SIG-M5 treated with dmso at 0.1 percent for 504 hours (cell line): ENCODE results near the gene NIN.
A peak's percentile ranks its signal among the peaks of the same experiment; 100 is the strongest.

Experiments used
- DNase-seq: peaks from one replicate; lab custom pipeline; 2025; ENCODE audit not compliant: unreplicated experiment; lab: John Stamatoyannopoulos, UW

The NIN gene

DNA sequence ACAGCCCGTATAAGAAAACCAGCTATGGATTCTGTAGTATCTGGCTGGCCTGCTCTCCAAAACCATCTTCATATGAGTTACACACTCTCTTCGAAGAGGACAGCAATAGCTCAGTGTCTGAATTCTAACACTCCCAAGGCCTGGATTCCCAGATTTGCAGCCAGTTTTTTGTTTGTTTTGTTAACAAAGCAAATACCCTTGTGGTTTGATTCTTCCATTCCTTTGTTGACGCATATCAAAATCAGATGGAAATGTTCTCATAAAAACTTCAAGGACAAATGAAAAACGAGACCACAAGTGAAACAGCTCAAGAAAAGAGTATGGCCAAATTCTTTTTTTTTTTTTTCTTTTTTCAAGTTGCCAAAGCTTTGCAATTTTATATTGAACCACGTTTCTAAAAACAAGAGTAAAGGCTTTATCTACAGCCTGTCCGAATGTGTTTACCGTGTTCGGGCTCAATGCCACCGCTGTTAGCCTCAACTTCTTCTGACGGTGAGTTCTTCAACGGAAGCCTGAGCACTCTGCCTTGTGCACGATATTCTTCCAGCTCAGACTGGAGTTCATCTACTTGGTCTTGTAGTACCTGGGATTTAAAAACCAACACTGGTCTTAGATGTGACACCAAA lies 67.5 kb downstream of the NIN start:
- no peak for DNase-seq

- no peak for DNase-seq
Measured at GRCh38 chr14:50762931-50763300, 68.0 kb downstream of the NIN start.

DNA sequence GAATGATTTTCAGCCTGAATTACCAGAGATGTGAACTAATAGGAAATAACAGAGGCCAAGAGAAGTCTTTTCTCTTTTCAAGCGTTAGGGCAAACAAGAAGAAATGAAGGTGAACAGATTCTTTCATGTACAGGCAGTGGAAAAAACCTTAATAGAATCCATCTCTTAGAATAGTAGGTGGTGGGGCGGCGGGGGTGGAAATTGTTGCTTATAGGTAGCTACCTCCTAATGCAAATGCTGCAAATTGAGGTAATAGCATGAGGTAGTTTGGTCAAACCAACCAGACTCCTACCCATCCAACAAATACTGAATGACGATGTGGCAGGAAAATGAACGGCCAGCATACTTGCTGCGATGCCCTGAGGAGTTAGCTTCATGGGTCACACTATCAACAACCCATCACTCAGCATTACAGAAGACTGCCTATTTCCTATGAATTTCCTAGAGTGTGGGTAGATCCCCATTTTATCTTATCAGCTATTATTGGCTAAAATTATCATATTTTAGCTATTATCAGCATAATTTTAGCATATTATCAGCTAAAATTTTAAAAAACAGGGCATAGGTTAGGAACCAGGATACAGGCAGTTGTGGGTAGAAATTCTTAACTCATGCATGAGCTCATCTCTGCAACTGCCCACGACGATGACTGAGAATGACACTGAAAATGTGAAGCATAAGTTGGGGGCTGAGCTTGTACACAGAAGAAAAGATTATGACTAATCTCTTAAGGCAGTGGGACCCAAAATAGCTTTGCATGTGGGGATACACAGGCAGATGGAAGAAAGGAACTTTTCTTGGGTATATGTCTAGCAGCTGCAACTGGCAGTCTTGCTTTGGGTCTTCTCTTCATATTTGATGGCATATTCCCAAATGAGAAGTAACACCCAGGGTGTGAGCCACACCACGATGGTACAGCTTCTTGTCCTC lies 68.7 kb downstream of the NIN start:
- no peak for DNase-seq

DNA sequence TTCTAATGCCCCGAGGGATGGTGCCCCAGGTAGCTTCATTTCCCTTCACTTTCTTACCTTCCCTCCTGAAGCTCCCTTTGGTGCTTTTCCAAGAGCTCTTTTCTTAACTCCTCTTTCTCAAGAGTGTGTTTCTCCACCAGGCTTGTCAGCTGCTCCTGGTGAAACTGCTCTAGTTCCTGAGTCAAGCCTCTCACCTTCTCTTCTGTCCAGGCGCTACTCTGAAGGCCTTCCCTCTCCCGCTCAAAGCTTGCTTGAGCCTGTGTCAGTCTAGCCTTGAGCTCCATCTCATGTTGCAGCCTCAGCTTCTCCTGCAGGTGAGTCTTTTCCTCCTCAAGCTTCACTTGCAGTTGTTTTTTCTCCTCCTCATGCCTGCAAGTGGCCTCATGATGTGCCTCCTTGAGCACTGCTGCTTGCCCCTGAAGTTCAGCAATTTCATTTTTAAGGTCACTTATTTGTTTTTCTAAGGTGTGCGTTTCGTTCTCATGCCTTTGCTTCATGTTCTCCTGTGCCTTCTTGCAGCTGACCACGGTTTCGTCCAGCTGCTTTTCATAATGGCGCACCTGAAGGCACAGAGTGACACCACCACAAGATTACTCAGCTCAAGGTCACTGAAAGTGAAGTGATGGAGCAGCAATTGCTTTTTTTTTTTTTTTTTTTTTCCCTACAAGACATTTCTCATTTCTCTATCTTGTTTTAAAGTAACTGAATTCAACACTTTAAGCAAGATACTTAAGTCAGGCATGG lies 71.0 kb downstream of the NIN start:
- DNase-seq, result no peak

DNA sequence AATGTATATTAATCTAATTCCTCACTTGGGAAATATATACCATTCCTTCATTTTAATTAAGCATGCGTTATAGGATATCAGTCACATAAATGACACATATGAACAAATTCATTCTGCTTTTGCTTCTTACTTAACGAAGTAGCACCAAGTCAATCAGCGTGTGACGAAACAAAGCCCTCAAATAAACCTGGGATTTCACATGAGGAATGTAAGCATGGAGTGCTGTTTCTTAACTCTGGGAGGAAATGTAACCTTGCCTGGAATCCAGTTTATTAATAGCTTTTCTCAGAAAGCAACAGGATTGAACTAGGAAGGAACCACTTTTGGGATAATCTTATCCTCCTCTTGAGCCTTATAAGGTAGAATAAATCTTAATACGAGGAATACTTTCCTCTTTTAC lies 72.0 kb downstream of the NIN start:
- DNase-seq, result no peak

DNA sequence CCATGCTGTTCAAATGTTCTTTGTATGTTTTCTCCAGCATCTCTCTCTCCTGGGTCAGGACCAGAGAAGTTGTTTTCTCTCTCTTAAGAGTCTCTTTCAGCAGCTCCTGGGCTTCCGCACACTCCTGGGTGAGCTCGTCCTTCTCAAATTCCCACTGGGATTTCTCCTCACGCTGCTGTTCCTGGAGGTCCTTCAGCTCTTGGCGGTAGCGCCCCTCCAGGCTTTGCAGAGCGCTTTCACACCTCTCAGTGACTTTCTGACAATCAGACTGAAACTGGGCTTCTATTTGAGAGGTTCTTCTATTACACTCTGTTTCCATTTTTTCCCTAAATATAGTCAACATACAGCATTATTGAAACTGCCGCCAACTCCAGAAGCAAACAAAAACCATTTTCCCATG lies 72.7 kb downstream of the NIN start:
- DNase-seq, result no peak

GRCh38 chr14:50757702-50758101 lies 73.3 kb downstream of the NIN start:
- DNase-seq, result no peak

DNA sequence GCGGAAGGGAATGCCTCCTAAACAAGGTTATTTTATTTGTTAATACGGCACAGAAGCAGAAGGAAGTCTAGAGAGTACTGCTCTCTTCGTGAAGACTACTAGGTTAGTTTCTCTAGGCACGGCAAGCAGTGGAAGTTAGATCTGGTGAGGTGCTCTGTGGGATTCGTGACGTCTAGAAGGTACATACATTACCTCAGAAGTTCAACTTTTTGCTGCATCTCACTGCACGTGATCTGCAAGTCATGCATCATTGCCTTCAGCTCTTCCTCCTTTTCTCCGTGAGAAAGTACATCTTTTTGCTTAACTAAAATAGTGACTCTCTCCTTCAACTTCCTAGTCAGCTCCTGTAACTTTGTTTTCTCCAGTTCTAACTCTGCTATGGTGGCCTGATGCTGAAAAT lies 74.7 kb downstream of the NIN start:
- DNase-seq, result no peak

DNA sequence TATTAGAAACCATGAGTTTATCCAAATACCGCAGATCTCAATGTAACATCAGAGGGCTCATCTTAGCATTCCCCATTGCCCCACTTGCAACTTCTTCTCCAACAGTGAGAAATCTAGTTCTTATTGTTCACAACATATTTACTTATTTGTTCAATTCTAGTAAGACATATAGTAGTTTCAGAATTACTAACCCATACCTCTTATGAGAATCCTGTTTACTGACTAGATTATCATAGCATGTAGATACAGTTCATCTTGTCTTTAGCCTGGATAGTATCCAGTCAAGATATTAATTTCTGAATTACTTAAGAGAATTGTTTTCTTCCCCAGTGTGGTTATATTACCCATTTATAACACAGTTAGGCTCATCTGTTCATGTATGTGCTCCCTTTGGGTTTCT lies 80.6 kb downstream of the NIN start:
- no peak for DNase-seq

- DNase-seq, result no peak
Measured at GRCh38 chr14:50745401-50746058, 85.4 kb downstream of the NIN start.

GRCh38 chr14:50744231-50744630 lies 86.7 kb downstream of the NIN start:
- DNase-seq, result no peak

GRCh38 chr14:50741567-50741966 lies 89.4 kb downstream of the NIN start:
- peak; percentile 5 for DNase-seq

GRCh38 chr14:50740856-50741255 lies 90.1 kb downstream of the NIN start:
- DNase-seq, result no peak

GRCh38 chr14:50739186-50739585 lies 91.8 kb downstream of the NIN start:
- DNase-seq, result no peak

DNA sequence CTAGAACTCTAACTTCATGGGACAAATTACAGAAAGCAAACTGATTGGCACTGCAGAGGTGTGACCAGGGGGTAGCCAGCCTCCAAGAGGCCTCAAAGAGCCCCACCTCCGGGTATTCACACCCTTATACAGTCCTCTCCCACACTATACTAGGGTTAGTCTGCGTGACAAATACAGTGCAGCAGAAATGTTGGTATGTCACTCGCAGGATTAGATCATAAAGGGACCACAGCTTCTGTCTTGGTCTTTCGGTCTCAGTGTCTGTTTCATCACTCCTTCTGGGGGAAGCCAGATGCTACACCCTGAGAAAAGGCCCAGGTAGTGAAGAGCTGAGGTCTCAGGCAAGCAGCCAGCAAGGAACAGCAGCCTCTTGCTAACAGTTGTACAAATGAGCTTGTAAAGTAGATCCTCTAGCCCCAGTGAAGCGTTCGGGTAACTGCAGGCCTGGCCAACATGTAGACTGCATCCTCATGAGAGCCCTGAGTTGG lies 94.0 kb downstream of the NIN start:
- no peak for DNase-seq

DNA sequence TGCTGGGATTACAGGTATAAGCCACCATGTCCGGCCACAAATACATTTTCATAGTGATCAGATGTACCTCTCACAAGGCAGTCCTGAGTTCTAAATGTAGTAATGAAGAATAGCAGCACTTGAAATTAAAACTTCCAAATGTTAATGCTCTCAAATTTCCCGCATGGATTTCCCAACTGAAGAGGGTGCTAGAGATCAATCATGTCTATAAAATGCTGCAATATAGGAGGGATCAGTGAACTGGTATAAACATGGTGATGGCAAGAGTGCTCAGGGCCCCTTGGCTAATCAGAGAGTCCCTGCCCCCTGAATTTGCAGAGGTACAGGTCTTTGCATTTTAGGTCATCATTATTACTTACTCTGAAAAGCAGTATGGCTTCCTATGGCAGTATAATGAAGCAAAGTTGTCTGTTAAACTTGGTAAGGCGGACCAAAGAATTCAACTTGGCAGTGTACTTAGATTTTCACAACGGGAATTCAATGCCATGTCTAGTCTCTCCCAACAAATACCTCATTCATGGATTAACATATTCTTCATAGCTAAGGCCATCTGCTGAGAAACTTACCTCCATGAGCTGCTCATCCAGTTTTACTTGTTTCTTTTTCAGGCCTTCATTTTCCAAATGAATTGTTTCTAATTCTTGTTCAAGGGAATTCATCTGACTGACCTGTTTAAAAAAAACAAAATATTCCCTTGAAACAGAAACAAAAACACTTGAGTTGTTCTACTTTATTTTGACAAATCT lies 95.8 kb downstream of the NIN start:
- peak; percentile 5 for DNase-seq

GRCh38 chr14:50733494-50733893 lies 97.5 kb downstream of the NIN start:
- no peak for DNase-seq

DNA sequence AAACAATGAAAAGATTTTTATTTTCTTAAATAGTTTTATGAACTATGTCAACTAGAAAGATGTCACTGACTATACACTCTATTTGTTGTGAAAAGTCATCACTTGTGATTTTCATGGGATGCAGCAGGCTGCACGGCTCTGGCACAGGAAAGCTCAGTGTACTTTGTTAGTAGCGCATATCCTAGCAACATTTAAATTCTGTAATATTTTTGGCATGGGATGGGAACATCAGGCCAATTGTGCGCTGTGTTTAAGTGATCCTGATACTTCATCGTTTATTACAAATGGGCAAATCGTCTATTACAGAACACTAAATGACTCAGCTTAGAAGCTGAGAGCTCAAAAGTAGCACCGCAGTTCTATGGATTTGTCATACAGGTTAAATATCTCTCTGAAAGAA lies 102.1 kb downstream of the NIN start:
- DNase-seq, result no peak

- no peak for DNase-seq
Measured at GRCh38 chr14:50726372-50727107, 104.4 kb downstream of the NIN start.

GRCh38 chr14:50725761-50726160 lies 105.2 kb downstream of the NIN start:
- no peak for DNase-seq
